Left cardiac atrium (tissue), 4 donors: ENCODE measurements around the gene DSP. TPM values are rescaled to one million over a fixed set of nuclear protein-coding genes. Genes with fewer than 3 reads are reported as not detected.

ENCODE experiments used
- ATAC-seq, 2 donors: fragments of 200-7000 bp; cut with Tn5 transposase; one replicate each; pipeline ENCODE4 v1.9.1; 2020; ENCODE audit warnings: mild to moderate bottlenecking in 2 of 2, moderate library complexity in 2 of 2
- DNase-seq: peaks from one replicate; pipeline ENCODE4 v3.0.0-alpha.2; 2020
- intact Hi-C, 2 donors: fragments of 100-400 bp; cut with DNase I; formaldehyde crosslinking; loops; one replicate each; pipeline versions ENCODE4 v1.14.1 to v1.15.1; 2022 to 2023
- total RNA-seq, 2 donors: library from RNA; stranded (reverse); fragmentation: NEBNext Ultra II Directional; extraction: Animal tissue kit (Norgen Biotek cat#: 25700); gene quantifications; one replicate each; pipeline ENCODE4 v1.2.1, GENCODE V29; 2021
- donor health status: DM: no; HTN: yes; CAD: no.
- donor health status: DM: no; HTN: yes; CAD: no; lungs with severe emphysema.
- donor health status: DM: yes; HTN: yes; CAD: no.
- donor health status: Dilated cardiomyopathy.

Gene DSP
- total RNA-seq, 2 donors from 2014 or later, result 179 to 198 TPM

DNA sequence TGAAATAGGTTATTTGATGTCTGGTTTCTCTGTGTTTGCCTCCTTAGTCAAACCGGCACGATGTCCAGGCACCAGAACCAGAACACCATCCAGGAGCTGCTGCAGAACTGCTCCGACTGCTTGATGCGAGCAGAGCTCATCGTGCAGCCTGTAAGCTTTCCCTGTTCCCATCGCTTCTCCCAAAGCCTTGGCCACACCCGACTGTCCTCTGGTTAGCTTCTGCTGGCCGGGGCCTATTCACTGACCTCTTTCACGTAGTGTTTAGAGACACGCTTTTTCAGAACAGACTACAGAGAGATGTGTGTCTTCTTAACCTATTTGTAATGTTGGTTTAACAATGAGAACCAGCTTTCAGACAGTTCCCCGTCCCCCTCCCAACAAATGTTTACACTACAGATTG, 14.2 kb downstream of the DSP start:
- DNase-seq, result no peak
- intact Hi-C loops, result no loop called here
- peak; percentile 32 to 57 for ATAC-seq

DNA sequence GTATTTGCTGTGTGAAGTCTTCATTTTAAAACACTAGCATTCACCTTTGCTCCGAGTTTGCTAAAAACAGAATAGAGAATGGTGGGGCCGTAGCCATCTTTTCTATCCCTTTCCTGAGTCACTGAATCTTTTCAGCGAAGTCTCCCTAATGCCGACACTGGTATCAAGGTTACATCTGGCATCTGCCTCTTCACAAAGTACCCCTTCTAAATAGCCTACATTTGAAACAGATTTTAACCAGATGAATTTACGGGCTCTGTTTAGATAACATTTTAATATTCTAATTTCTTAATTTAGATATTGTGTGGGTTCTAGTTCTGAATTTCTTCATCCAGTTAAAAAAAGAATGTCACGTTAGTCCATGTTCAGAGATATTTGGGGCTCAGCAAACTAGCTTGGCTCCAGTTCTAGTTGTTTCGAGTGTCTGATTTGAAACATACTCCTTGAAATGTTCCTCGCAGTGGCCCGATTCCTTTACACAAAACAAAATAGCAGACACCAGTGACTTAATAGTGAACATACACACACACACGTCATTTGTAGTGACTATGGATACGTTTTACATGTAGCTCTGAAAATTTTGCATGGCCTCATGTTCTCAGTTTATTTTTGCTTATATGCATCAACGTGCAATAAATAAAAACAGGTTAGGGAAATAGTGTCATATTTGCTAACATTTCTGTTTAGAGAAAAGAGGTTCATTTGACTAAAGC, 15.1 kb downstream of the DSP start:
- intact Hi-C loops, result no loop called here
- no peak for DNase-seq
- no peak for ATAC-seq

DNA sequence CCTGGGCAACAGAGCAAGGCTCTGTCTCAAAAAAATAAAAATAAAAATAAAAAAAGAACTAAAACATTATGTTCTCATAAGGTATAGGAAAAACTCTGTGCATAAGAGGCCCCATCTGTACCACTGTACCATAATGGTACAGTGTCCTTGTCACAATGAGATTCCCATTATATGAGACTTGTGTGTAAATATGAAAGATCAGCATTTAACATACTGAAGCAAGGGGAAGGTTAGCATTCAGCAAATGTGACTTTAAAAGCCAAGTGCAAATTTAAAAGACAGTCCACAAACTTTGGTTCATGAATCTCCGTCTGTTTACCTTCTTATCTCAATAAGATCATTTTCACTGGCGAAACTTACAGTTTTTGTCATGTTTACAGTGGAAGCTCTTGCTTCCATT, 16.2 kb downstream of the DSP start:
- intact Hi-C loops, result no loop called here
- no peak for DNase-seq
- no peak for ATAC-seq

DNA sequence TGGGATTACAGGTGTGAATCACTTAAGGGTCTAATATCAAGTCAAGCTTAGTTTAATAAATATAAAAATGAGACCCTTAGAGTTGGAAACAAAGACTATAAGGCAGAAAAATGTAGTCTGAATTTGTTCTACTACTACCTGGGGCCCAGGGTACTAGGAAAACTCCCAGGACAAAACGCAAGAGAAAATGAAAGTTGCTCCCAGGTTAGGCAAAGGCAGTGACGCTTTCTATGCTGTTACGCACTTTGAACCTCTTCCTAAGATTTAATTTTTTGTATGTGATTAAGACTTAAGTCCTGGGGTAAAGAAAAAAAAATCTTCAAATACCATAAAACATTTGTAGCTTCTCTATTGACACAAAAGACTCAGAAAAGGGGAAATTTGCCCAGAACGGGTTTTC, 17.3 kb downstream of the DSP start:
- intact Hi-C loops, result no loop called here

DNA sequence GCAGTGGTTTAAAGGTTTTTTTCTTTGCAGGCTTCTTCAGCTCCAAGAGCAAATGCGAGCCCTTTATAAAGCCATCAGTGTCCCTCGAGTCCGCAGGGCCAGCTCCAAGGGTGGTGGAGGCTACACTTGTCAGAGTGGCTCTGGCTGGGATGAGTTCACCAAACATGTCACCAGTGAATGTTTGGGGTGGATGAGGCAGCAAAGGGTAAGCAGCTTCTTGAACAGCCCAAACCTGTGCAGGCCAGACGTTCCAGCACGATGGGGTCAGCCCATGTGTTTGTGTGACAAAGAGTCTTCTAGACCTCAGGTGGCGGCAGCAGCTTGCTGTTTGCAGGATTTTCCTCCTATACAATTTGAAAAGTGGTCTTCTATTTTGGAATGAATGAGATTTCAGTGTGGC, 17.7 kb downstream of the DSP start:
- no peak for DNase-seq
- no peak for ATAC-seq
- intact Hi-C loops, result no loop called here

More for the DNA sequence above, 17.3 kb downstream of the DSP start:
- ATAC-seq (no peak), DNase-seq (no peak)

DNA sequence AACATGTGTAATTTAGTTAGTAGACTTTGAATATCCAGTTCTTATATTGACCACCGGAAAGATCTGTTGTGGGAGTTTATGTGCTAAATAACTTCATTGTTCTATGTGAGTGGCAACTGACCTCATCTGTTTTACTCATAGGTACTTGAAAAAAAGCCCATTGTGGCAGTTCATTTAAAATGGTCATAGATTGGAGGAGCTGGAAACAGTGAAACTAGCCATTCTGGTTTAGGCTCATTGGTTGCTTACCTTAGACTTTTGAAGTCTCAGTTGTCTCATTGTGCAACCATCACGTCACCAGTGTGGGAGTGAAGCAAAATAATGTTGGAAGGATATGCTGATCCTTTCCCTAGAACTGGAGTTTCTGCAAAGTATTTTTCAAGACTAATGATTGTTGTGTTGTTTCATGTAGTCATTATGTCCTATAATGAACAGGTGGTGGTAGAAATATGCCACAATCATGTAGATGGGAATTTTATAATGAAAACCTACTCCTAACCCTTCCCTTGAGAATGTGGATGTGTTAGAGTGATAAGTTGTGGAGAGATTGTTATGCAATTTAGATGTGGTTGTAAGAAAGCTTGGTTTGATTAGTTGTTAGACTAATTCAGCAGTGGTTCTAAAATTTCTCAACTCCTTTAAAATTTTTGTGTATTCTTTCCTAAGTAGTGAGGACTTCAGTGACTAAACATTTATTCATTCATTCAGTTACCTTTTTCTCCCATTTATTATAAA, 18.3 kb downstream of the DSP start:
- no peak for DNase-seq
- ATAC-seq, result peak in 1 of 2 donors; percentile 35
- intact Hi-C loops, result loop anchor here in 1 of 2 donors (5.0 kb wide), 1 partner anchor 138 kb away; no protein-coding TSS in a partner anchor

DNA sequence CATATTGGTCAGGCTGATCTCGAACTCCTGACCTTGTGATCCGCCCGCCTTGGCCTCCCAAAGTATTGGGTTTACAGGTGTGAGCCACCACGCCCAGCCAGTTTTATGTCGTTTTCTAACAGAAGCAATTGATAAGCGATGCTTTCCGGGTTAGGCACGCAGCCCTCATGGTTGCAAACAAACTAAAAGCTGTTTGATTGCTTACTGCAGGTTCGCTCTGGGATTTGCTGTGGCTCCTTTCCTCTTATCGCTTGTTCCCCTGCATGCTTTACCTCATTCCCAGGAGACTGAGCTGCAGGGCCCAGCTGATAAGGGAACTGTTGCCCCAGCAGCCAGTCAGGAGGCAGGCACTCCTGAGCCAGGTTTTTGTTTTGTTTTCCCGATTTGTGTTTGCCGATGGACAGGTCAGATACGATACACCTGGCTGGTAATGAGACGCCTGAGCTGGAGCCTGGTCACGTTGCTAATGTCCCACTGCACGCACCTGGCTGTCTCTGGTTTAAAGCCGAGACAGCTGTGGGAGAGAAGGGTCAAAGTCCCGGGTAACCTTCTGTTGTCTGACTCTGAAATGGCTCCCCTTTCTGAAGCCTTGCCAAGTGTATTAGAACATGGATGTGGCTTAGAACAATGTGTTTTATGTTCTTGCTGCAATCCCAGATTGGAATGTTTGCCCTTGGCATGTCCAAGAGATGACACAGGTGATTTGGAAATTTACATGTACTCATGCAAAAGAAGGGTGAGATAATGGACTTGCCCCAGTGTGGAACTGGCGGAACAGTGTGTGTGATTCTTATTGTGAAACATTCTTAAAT, 19.9 kb downstream of the DSP start:
- intact Hi-C loops, result loop anchor here in 1 of 2 donors (5.0 kb wide), 1 partner anchor 139 kb away; no protein-coding TSS in a partner anchor
- DNase-seq (no peak), ATAC-seq (peak; percentile 58 to 67)

DNA sequence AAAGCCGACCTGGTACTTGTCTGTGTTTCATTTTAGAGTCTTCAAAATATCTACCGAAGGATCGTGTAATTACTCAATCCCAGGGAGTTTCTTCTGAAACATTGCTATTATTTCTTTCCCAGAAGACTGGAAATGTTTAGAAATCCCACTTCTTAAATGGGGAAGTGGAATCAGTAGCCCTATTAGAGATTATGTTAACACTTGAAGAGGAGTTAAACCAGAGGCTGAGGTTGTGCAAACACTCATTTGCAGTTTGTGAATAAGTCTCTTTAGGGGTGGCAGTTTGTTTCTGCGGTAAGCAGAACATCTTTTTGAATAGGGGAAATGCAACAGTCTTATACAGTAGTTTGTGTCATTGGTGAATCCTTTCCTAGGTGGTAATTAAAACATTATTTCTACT, 21.3 kb downstream of the DSP start:
- intact Hi-C loops, result loop anchor here in 1 of 2 donors (5.0 kb wide), 1 partner anchor 140 kb away; no protein-coding TSS in a partner anchor
- no peak for ATAC-seq
- DNase-seq, result no peak

DNA sequence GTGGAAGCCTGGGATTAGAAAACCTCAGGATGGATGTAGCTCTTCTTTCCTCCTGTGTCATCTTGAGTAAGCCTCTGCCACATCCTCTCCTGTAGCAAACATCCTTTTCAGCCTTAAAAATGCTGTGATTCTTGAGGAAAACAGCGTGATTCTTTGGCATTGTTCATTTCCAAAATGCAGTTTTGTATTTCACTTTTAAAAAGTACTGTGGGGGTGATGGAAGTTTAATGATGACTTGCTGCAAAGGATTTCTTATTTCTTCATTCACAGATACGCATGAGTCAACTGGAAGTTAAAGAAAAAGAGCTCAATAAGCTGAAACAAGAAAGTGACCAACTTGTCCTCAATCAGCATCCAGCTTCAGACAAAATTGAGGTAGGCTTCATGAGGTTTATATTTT, 24.6 kb downstream of the DSP start:
- intact Hi-C loops, result no loop called here
- DNase-seq (no peak), ATAC-seq (no peak)

DNA sequence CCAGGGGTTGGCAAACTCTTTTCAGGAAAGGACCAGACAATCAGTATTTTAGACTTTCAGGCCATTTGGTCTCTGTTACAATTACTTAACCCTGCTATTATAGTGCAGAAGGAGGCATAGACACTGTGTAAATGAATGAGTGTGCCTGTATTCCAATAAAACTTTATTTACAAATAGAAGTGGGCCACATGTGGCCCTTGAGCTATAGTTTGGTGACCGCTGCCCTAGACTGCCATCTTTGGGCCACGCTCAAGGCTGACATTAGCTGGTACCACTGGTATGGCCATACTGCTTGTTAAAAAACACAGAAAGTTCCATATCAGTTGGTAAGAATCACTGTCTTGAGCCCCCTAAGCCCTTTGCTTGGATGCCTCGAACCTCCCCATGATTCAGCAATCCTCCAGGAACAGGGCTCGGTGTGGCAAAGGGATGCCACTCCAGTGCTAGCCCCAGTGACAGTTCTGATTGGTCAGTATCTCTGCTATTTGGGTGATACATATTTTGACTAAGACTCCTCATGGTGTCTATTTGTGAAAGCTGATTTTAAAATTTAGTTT, 25.2 kb downstream of the DSP start:
- DNase-seq, result no peak
- no peak for ATAC-seq
- intact Hi-C loops, result no loop called here

DNA sequence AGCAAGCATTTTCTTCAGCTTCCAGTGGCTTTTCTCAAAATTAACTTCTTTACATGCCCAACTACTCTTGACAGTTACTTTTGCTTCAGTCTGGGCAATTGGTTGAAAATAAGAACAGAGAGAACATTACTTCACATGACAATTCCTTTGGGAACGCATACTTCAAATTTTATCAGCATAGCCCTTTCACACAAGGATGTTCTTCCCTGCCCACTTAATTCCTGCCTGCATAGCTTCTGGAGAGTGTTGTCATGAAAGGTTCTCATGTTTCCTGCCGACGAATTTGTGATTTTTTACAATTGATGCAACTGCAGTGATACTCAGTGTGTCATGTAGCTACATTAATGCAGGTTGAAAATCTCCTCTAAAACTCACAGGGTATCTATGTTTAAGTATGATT, 26.6 kb downstream of the DSP start:
- intact Hi-C loops, result no loop called here
- ATAC-seq (no peak), DNase-seq (no peak)

DNA sequence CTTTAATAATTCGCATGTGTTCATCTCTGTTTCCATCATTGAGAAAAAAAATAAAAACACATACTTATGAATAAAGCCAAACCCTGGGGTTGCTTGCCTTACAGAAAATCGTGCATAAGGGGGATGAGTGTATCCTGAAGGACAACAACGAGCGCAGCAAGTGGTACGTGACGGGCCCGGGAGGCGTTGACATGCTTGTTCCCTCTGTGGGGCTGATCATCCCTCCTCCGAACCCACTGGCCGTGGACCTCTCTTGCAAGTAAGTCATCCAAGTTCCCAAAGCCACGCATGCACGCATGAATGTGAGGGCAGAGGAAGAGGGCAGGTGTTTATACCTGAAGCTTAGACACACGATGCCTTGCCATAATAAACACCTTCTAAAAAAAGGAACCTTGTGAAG, 27.6 kb downstream of the DSP start:
- ATAC-seq (no peak), DNase-seq (no peak)
- intact Hi-C loops, result no loop called here

DNA sequence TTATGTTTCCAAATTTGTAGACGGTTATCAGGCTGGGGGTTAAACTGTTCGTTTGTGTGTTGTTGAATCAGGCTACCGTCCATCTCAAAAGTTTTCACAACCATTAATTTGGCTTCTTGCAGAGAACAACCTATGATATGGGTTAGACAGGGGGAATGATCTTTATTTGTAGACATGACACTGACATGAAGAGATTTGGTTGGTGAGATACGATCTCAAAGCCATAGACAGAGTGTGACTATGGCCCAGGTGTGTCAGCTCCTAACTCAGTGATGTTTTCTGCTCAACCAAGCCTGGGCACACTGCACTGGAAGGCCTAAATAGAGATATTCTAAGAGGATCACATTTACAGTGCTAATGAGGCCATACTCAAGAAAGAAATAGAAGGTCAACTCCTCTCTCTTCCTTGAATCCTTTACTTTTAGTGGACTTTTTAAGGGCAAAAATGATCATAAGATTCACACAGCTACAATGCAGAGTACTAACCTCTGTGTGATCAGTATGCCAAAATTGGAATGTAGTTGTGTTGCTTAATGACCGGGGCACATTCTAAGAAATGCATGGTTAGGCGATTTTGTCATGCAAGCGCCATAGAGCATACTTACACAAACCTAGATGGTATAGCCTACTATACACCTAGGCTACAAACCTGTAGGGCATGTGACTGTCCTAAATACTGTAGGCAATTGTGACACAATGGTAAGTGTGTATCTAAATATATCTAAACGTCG, 30.9 kb downstream of the DSP start:
- intact Hi-C loops, result loop anchor here (10.0 kb wide), 2 partner anchors 158 to 268 kb away; no protein-coding TSS in a partner anchor
- DNase-seq (no peak), ATAC-seq (no peak)

DNA sequence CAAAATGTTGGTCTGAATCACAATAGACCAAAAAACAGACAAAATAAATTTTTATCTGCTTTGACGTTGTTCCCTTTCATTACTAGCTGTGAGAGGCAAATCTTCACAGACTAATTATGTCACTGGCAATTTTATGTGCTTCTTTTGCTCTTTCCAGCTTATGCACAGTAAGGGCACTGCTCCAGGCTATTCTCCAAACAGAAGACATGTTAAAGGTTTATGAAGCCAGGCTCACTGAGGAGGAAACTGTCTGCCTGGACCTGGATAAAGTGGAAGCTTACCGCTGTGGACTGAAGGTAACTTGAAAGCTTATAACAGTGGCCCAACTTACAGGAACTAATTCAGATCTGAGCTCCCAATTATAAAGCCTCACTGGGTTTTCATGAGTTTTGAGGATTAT, 33.0 kb downstream of the DSP start:
- no peak for ATAC-seq

DNA sequence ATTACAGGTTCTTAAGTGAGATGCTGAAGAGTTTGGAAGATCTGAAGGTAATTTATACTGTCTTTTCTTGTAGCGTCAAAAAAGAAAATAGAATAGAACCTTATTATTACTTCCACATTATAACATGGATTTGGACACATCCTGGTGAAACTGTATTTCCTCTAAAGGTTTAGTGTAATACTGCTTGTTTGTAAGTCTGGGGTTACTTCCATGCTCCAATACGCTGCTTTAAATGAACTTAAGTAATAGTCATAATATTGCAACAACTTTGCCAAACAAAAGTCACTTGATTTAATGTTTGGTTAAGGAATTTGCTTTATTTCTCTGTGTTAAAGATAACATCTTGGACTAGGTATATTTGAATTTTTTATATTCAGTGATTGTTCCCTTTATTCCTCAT, 37.0 kb downstream of the DSP start:
- no peak for ATAC-seq
- DNase-seq, result no peak
- intact Hi-C loops, result loop anchor here (10.0 kb wide), 2 partner anchors 164 to 274 kb away; no protein-coding TSS in a partner anchor

More for the DNA sequence above, 33.0 kb downstream of the DSP start:
- no peak for DNase-seq
- intact Hi-C loops, result loop anchor here (10.0 kb wide), 2 partner anchors 160 to 270 kb away; no protein-coding TSS in a partner anchor

DNA sequence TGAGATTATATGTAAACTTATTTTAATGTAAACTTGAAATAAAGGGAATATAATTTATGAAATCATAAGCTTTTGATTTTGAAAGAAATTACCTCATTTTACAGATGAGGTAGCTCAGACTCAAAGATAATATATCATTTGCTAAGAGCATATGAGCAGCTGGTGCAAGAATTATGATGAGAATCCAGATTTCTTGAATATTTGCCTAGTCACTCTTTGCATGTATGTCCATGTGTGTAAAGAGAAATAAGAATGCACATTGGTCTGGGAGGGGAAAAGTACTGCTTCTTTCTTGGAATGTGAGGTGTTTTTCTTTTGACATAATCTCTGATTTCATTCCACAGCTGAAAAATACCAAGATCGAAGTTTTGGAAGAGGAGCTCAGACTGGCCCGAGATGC, 37.5 kb downstream of the DSP start:
- DNase-seq (no peak), ATAC-seq (no peak)
- intact Hi-C loops, result loop anchor here (10.0 kb wide), 2 partner anchors 164 to 274 kb away; no protein-coding TSS in a partner anchor

DNA sequence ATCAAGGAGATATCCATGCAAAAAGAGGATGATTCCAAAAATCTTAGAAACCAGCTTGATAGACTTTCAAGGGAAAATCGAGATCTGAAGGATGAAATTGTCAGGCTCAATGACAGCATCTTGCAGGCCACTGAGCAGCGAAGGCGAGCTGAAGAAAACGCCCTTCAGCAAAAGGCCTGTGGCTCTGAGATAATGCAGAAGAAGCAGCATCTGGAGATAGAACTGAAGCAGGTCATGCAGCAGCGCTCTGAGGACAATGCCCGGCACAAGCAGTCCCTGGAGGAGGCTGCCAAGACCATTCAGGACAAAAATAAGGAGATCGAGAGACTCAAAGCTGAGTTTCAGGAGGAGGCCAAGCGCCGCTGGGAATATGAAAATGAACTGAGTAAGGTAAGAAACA, 38.4 kb downstream of the DSP start:
- intact Hi-C loops, result loop anchor here (10.0 kb wide), 2 partner anchors 165 to 275 kb away; no protein-coding TSS in a partner anchor

DNA sequence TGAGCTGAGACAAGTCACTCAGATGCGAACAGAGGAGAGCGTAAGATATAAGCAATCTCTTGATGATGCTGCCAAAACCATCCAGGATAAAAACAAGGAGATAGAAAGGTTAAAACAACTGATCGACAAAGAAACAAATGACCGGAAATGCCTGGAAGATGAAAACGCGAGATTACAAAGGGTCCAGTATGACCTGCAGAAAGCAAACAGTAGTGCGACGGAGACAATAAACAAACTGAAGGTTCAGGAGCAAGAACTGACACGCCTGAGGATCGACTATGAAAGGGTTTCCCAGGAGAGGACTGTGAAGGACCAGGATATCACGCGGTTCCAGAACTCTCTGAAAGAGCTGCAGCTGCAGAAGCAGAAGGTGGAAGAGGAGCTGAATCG, 39.1 kb downstream of the DSP start:
- intact Hi-C loops, result no loop called here
- ATAC-seq, result no peak

More for the DNA sequence above, 38.4 kb downstream of the DSP start:
- ATAC-seq (no peak), DNase-seq (no peak)

More for the DNA sequence above, 39.1 kb downstream of the DSP start:
- DNase-seq, result no peak
